Measurements from ENCODE around the gene MSX2.

DNA sequence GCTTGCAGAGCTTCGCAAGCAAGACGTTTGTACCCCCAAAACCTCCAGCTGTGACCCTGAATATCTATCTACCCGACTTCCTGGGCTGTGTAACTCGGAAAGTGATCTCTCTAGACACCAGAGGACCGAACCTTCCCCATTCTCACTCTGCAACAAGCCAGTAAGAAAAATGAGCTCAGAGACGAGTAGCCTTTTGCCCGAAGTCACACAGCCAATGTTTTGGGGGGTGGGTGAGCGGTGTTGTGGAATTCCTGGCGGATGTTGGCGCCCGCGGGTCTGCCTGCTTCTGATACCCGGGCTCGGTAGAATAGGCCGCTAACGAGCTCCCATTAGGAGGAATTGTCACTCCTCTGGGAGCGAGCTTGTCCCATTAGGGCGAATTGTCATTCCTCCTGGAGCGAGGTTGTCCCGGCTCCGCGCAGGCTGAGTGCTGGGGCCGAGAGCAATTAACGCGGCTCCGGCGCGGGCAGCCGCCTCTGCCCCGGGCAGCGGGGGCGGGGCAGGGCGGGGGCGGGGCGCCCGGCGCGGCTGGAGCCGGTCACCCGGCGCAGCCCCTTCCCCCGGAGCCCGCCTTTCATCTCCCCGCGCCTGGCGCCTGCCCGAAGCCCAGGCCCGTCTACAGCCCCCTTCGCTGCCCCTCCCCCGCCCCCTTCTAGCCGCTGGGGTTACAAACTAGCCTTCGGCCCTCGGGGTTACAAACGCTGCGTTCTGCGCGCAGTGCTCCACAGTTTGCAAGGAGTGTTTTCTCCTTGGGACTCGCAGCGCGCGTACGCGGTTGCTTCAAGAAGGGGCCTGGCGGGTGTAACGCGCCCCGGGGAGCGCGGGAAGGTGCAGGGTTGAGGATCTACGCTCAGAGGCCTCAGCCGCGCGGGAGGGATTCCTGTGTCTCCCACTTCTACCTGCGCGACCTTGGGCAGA is 3.5 kb upstream of the MSX2 start:
- no peak for TF ChIP-seq EZH2phosphoT487 (IDR thresholded peaks at IDR 0.05; ENCODE audit: borderline replicate concordance, low read length)
- TF ChIP-seq, protein P1, sequence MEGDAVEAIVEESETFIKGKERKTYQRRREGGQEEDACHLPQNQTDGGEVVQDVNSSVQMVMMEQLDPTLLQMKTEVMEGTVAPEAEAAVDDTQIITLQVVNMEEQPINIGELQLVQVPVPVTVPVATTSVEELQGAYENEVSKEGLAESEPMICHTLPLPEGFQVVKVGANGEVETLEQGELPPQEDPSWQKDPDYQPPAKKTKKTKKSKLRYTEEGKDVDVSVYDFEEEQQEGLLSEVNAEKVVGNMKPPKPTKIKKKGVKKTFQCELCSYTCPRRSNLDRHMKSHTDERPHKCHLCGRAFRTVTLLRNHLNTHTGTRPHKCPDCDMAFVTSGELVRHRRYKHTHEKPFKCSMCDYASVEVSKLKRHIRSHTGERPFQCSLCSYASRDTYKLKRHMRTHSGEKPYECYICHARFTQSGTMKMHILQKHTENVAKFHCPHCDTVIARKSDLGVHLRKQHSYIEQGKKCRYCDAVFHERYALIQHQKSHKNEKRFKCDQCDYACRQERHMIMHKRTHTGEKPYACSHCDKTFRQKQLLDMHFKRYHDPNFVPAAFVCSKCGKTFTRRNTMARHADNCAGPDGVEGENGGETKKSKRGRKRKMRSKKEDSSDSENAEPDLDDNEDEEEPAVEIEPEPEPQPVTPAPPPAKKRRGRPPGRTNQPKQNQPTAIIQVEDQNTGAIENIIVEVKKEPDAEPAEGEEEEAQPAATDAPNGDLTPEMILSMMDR (IDR thresholded peaks at IDR 0.05; ENCODE audit: low read depth, low read length, poor library complexity, severe bottlenecking), result no peak
